Spleen (tissue), 11 donors: Measurements from ENCODE around the gene MRPS26. TPM values are rescaled to one million over a fixed set of nuclear protein-coding genes. Genes with fewer than 3 reads are reported as not detected.
A peak's percentile ranks its signal among the peaks of the same experiment; 100 is the strongest.

Source experiments
- DNase-seq: peaks from one replicate; pipeline ENCODE4 v3.0.0-alpha.2; 2020
- H3K27ac ChIP-seq, 8 donors: fragments of 200-600 bp; sonication (generic) in 7 of 8; 1 replicate in 4 of 8; 2 replicates in 4 of 8; pipeline versions ENCODE4 v1.5.0 to v1.8.0; 2016 to 2021; ENCODE audit warnings: inconsistent platforms in 4 of 8, mild to moderate bottlenecking in 4 of 8, moderate library complexity in 1 of 8
- H3K27me3 ChIP-seq, 7 donors: fragments of 200-600 bp; sonication (generic) in 6 of 7; replicated peaks in 1 of 7; 1 replicate in 4 of 7; 2 replicates in 3 of 7; pipeline versions ENCODE4 v1.5.0 to v1.8.0; 2016 to 2021; ENCODE audit warnings: inconsistent platforms in 3 of 7, mild to moderate bottlenecking in 1 of 7
- H3K36me3 ChIP-seq, 6 donors: fragments of 200-600 bp; sonication (generic) in 5 of 6; 1 replicate in 4 of 6; 2 replicates in 2 of 6; pipeline versions ENCODE4 v1.5.0 to v1.8.0; 2016 to 2021; ENCODE audit warnings: inconsistent platforms in 2 of 6
- H3K4me1 ChIP-seq, 6 donors: fragments of 200-600 bp; sonication (generic) in 5 of 6; 1 replicate in 3 of 6; 2 replicates in 3 of 6; pipeline versions ENCODE4 v1.5.0 to v1.8.0; 2016 to 2021; ENCODE audit warnings: inconsistent platforms in 3 of 6
- H3K4me3 ChIP-seq, 8 donors: fragments of 200-600 bp; sonication (generic) in 7 of 8; 1 replicate in 4 of 8; 2 replicates in 4 of 8; pipeline versions ENCODE4 v1.5.0 to v1.8.0; 2016 to 2021; ENCODE audit warnings: inconsistent platforms in 4 of 8, mild to moderate bottlenecking in 4 of 8, moderate library complexity in 2 of 8
- H3K9me3 ChIP-seq, 8 donors: fragments of 200-600 bp; sonication (generic) in 7 of 8; 1 replicate in 4 of 8; 2 replicates in 4 of 8; pipeline versions ENCODE4 v1.5.0 to v1.8.0; 2016 to 2021; ENCODE audit warnings: inconsistent platforms in 4 of 8
- POLR2A ChIP-seq, 3 donors: fragments of 450-650 bp; IDR thresholded peaks; one replicate each; pipeline ENCODE4 v1.5.1; 2017; ENCODE audit warnings: antibody characterized with exemption in 3 of 3, mild to moderate bottlenecking in 1 of 3
- POLR2AphosphoS5 ChIP-seq, 3 donors: sonication (generic); formaldehyde crosslinking; IDR thresholded peaks; one replicate each; pipeline ENCODE4 v1.5.1; 2017; ENCODE audit warnings: antibody characterized with exemption in 3 of 3
- WGBS, 5 donors: extraction: QIAGEN DNeasy Blood & Tissue Kit in 3 of 5; methylation state at CpG; one replicate each; pipeline versions ENCODE4 v1.1.5 to v1.1.7; 2013 to 2018; 5-methylcytosine and 5-hydroxymethylcytosine counted together
- intact Hi-C: fragments of 100-400 bp; cut with DNase I; formaldehyde crosslinking; loops from one replicate; pipeline ENCODE4 v1.15.0; 2023; ENCODE audit warnings: low total_unique reads
- polyA plus RNA-seq, 3 donors: library from polyadenylated mRNA; stranded (reverse); fragments of 200-250 nt; gene quantifications; one replicate each; pipeline ENCODE4 v1.2.1, GENCODE V29; 2013
- total RNA-seq, 7 donors: library from RNA; depleted of rRNA in 3 of 7; stranded (reverse); fragments of >200 nt in 3 of 7; fragmentation: NEBNext Ultra II Directional in 4 of 7; extraction: Animal tissue kit (Norgen Biotek cat#: 25700) in 4 of 7; gene quantifications; one replicate each; pipeline versions ENCODE4 v1.1.0 to v1.2.1, GENCODE V29; 2016 to 2021
- TF ChIP-seq, protein P1 (sequence below), 11 experiments: fragments of 200-600 bp in 7 of 11; fragments of 450-650 bp in 4 of 11; sonication (generic) in 4 of 11; IDR thresholded peaks in 8 of 11; conservative IDR thresholded peaks in 3 of 11; 1 replicate in 7 of 11; 2 replicates in 4 of 11; pipeline versions ENCODE4 v1.4.0 to v1.8.0; 2016 to 2021; ENCODE audit warnings: antibody characterized with exemption in 11 of 11, inconsistent platforms in 4 of 11, mild to moderate bottlenecking in 1 of 11
- donor health status: healthy with polysubstance abuse.
- donor health status: DM: no; HTN: no; CAD: no; lungs with moderate emphysema.
- donor health status: DM: no; HTN: no; CAD: no.
- donor health status: Bipolar disorder and iron deficiency.
- donor health status: healthy.
- donor health status: DM: no; HTN: no; CAD: no.
- donor health status: DM: yes; HTN: yes; CAD: no.

The MRPS26 gene
- total and polyA plus RNA-seq, 10 donors = 22.5 to 64.6 (median 30.8) TPM

DNA sequence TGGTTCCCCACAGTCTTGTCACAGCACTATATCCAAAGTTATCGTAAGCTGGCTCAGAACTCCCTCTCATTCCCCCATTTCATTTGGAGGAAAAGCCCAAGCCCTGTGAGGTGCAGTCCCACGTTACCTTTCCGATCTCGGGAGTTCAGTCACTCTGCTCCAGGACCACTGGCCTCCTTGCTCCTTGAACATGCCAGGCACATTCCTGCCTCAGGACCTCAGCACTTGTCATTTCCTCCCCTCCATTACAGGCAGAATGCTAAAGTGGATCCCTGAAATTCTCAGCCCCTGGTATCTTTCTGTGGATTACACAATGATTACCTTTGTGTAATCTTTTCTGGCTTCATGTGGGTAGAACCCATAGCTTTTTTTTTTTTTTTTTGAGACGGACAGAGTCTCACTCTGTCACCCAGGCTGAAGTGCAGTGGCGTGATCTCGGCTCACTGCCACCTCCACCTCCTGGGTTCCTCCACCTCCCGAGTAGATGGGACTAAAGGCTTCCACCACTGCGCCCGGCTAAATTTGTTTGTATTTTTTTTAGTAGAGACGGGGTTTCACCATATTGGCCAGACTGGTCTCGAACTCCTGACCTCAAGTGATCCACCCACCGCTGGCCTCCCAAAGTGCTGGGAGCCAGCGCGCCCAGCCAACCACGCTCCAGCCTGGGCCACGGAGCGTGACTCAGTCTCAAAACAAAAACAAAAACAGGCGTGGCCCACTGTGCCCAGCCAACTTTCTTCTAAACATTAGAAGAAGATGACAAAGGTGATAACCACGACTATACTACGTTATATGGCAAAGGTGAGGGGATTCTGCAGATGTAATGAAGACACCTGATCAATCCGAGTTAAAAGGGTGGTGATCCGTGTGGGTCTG is 21.5 kb downstream of the MRPS26 start:
- H3K27ac ChIP-seq = no peak overlapping the region
- peaks cover 0 to 17% (median 14%) of the 10 kb centered on the region in 6 donors for H3K4me1 ChIP-seq
- H3K9me3 ChIP-seq = no peaks in the 10 kb centered on the region
- H3K36me3 ChIP-seq = no peaks in the 10 kb centered on the region
- intact Hi-C loops = no loop called here
- 78 to 88% (median 82%) methylated on average over 23 of the region's 23 CpGs for WGBS, 5 donors
- peak; percentile 21 for DNase-seq
- no peak overlapping the region for H3K4me3 ChIP-seq
- TF ChIP-seq, protein P1, sequence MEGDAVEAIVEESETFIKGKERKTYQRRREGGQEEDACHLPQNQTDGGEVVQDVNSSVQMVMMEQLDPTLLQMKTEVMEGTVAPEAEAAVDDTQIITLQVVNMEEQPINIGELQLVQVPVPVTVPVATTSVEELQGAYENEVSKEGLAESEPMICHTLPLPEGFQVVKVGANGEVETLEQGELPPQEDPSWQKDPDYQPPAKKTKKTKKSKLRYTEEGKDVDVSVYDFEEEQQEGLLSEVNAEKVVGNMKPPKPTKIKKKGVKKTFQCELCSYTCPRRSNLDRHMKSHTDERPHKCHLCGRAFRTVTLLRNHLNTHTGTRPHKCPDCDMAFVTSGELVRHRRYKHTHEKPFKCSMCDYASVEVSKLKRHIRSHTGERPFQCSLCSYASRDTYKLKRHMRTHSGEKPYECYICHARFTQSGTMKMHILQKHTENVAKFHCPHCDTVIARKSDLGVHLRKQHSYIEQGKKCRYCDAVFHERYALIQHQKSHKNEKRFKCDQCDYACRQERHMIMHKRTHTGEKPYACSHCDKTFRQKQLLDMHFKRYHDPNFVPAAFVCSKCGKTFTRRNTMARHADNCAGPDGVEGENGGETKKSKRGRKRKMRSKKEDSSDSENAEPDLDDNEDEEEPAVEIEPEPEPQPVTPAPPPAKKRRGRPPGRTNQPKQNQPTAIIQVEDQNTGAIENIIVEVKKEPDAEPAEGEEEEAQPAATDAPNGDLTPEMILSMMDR (IDR thresholded peaks at IDR 0.05 in 8 of 11, conservative IDR thresholded peaks at IDR 0.05 in 3 of 11) = no peak
- TF ChIP-seq POLR2AphosphoS5 (IDR thresholded peaks at IDR 0.05) (no peak), POLR2A (IDR thresholded peaks at IDR 0.05) (no peak)
- H3K27me3 ChIP-seq = peaks cover 0 to 19% (median 14%) of the 10 kb centered on the region in 7 donors

DNA sequence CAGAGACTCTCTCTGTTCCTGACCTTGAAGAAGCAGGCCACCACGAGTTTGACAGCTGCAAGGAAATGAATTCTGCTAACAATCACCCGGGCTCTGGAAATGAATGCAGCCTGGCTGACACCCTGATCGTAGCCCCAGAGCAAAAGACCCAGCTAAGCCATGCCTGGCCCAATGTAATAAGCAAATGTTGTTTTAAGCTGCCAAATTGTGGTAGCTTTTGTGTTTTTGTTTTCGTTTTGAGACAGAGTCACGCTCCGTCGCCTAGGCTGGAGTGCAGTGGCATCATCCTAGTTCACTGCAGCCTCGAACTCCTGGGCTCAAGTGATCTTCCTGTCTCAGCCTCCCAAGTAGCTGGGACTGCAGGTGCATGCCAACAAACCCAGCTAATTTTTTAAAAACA is 22.2 kb downstream of the MRPS26 start:
- H3K36me3 ChIP-seq = no peaks in the 10 kb centered on the region
- peaks cover 0 to 26% (median 19%) of the 10 kb centered on the region in 7 donors for H3K27me3 ChIP-seq
- H3K4me3 ChIP-seq = no peak overlapping the region
- intact Hi-C loops = no loop called here
- H3K4me1 ChIP-seq = peaks cover 0 to 22% (median 16%) of the 10 kb centered on the region in 6 donors
- DNase-seq = peak; percentile 29
- no peak for TF ChIP-seq POLR2A (IDR thresholded peaks at IDR 0.05)
- TF ChIP-seq POLR2AphosphoS5 (IDR thresholded peaks at IDR 0.05) = no peak
- TF ChIP-seq, protein P1 (IDR thresholded peaks at IDR 0.05 in 8 of 11, conservative IDR thresholded peaks at IDR 0.05 in 3 of 11) = no peak
- H3K9me3 ChIP-seq = no peaks in the 10 kb centered on the region
- H3K27ac ChIP-seq = no peak overlapping the region
- 62 to 74% (median 67%) methylated on average over 7 to 8 of the region's 8 CpGs for WGBS, 5 donors

DNA sequence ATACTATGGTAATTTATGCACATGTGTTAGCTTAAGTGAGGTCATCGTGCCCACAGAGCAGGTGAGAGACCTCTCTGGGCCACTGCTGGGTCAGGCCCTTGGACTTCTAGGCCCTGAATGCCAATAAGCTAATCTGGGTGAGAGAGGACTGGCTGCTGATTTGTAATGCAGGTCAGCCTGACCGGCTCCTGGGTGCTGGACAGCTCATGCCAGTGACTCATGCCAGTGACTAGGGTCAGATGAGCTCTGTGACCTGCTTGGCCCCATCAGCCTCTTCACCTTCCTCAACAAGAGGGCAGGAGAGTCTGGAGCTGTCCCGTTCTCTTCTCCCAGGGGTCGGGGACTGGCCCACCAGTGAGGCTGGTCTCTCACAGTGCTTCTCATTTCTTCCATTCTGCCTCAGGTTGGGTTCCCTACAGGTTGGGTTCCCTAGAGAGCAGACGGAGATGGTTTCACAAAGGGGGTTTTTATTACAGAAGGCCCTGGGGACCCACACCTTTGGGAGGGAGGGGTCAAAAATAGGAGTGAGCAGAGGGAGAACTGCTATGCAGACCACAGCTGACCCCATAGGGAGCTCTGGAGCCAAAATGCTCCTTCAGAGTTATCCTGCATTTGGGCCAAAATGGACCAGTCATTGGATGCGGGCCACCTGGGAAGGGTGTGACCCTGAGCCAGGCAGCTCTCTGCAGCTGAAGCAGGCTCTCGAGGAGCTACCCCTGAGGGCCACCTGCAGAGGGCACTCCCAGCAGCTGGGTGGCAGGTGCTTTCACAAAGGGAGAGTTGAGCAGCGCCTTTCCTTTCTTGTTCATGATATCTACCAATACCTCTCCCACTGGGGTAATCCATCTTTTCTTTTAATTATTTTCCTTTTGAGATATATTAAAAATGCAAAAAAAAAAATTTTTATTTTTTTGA is 23.4 kb downstream of the MRPS26 start:
- H3K4me1 ChIP-seq = peaks cover 0 to 22% (median 16%) of the 10 kb centered on the region in 6 donors
- peaks cover 0 to 30% (median 19%) of the 10 kb centered on the region in 7 donors for H3K27me3 ChIP-seq
- no peak for TF ChIP-seq POLR2AphosphoS5 (IDR thresholded peaks at IDR 0.05)
- TF ChIP-seq, protein P1 (IDR thresholded peaks at IDR 0.05 in 8 of 11, conservative IDR thresholded peaks at IDR 0.05 in 3 of 11) = peak in 1 of 11 experiments; percentile 25
- TF ChIP-seq POLR2A (IDR thresholded peaks at IDR 0.05) = no peak
- no peak overlapping the region for H3K4me3 ChIP-seq
- DNase-seq = peak; percentile 68
- no peak overlapping the region for H3K27ac ChIP-seq
- intact Hi-C loops = no loop called here
- H3K9me3 ChIP-seq = no peaks in the 10 kb centered on the region
- WGBS, 5 donors = 81 to 86% (median 83%) methylated on average over 8 of the region's 8 CpGs
- no peaks in the 10 kb centered on the region for H3K36me3 ChIP-seq
